ENCODE data around the gene DACH1.

DACH1 gene

DNA sequence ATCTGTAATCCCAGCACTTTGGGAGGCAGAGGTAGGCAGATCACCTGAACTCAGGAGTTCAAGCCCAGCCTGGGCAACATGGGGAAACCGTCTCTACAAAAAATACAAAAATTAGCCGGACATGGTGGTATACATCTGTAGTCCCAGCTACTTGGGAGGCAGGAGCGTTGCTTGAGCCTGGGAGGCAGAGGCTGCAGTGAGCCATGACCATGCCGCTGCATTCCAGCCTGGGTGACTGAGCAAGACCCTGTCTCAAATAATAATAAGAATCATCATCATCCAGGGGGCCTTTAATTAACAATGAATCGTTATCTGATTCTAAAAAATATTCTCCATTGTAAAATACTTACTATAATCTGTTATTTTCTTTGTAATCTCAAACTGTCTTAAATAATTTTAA, 283.4 kb downstream of the DACH1 start:
- DNase-seq (ENCODE audit: low read depth) = no peak

DNA sequence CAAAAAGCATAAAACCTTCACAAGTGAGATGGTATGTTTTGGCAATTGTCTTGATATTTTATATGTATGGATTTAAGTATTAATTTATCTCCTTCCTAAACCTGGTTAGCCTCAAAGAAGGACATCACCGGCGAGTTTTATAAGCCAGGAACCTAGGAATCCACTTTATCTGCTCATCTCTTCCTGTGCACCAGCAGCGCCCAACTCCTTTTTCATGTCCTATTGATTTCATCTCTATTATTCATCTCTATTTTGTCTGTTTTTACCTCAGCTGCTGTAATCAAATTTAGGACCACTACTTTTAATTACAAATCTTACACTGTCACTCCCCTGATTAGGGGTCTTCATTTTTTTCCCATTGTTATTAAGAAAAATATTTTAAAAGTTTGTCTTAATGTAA, 286.4 kb downstream of the DACH1 start:
- no peak for DNase-seq (ENCODE audit: low read depth)

DNA sequence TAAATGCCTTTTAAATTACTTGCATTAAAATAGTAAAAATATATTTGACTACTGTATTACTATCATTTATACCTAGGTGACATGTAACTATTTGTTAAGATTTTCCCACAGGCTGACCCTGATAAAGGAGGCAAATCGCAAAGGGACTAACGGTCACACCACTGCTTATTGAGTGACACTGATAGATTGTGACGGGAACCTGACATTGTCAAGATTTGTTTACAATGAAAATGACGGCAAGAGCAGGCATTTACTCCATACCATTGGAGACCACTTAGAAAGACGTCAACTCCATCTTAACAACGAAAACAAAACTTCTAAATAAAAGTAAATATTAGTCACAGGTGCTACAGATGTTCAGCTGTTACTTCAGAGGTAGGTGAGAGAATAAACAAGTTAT, 289.0 kb downstream of the DACH1 start:
- no peak for DNase-seq (ENCODE audit: low read depth)

DNA sequence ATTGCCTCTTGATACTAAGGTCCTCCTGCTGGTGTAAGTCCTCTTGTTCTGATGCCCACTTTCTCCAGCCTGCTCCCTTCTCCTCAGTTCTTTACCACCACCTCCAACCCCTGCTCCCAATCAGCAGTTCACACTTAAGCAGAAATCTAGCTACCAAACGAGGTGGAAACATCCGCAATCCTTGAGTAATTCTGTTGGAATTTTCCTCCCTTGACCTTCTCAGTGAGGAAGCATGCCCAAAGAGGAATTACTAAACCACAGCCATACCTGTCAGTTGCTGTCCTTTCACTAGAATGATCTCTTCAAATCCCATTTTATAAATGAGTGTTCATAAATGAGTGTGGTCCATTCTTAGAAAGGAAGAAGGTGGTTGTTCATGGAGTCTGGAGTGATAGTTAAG, 289.9 kb downstream of the DACH1 start:
- no peak for DNase-seq (ENCODE audit: low read depth)

DNA sequence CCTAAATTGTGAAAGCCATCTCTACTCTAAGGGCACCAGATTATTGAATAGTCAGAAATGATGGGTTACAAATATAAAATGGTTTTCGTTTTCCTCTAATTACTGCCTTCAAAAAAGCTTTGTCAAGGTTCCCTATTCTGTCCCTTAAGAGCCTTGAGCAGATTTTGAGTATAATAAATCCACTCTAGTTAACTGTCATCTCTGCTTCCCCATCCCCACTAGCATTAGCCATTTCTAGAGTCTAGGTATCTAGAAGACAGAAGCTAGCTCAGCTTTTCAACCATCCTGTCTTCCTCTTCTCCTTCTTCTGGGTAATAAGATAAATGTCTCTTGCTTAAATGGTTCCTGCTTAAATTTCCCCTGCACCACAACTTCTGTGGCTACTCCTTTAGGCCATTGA, 290.4 kb downstream of the DACH1 start:
- no peak for DNase-seq (ENCODE audit: low read depth)

DNA sequence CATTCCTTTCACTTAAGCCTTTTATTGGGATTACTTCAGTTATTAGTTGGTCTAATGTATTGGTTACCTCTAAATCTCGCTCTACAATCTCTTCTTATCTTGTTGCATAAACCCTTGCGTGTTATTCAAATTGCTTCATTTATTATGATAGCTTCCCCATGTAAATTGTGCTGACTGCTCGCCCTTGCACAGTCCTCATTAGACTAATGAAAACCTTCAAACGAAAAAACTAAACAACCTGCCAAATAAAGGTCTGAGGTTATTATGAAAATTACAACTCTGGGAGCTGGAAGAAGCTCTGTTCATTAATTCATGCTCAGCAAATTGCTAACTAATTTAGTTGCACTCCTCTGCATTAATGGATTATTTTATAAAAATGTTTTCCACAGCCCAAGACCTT, 320.1 kb downstream of the DACH1 start:
- DNase-seq (ENCODE audit: low read depth) = no peak

DNA sequence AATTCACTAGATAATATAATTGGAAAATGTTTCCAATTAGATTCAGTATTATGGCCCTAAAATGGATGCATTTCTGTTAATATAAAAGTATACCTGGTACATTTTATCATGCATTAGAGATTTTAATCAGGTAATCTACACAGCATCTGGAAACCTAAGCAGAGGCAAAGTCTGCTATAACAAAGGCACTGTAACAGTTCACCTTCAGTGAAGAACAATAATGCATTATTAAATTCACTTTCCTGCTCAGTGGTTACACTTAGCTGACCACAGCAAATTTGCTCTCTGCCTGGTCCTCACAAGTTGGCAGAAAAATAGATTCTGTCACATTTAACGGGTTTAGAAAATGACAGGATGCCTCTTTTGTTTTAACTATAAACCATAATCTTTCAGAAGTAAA, 326.9 kb downstream of the DACH1 start:
- DNase-seq (ENCODE audit: low read depth) = no peak

DNA sequence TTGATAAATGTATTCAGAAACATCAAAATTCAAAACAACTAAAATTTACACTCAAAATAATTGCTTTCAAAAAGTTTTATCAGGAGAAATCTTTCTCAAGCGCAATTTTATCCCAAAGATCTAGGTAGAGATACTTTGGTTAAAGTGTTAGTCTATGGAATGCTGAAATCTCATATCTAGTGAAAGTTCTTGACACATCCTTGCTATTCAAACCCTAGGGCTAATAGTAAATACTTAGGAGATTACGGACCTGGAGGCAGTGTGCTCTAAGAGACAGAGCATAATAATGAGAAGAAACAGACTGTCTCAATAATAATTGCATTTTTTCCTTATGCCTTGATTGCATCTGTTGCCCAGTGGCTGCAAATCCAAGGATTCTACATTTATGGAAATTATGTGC, 330.8 kb downstream of the DACH1 start:
- DNase-seq (ENCODE audit: low read depth) = no peak

DNA sequence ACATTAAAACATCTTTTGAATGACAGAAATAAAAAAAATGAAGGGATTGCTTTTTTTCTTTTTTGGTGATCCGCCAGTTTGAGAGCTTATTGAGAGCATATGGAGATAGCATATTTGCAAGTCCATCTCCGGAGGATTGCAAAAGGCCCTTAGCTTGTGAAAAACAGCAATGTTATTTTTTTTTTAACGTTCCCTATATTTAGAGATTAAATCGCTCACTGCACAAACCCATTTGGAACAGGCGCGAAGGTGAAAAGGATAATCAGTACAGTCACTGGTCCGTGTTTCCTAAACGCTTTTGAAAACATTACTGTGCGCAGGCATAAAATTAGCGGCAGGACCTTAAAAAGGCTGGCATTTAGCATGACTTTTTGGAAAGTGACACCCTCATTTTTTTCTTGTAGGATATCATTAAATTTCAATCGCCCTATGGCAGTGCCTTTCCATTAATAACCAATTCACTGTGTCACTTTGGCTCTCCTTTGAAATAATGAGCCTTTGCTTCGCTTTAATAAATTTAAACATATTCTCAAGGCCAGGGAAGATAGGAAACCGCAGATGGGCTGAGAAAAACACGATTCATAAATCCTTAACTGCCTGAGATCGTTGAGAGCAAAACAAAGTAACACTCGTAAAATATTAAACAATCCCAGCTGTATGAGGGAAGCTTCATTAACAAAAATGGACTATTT, 342.2 kb downstream of the DACH1 start:
- DNase-seq (ENCODE audit: low read depth) = no peak

DNA sequence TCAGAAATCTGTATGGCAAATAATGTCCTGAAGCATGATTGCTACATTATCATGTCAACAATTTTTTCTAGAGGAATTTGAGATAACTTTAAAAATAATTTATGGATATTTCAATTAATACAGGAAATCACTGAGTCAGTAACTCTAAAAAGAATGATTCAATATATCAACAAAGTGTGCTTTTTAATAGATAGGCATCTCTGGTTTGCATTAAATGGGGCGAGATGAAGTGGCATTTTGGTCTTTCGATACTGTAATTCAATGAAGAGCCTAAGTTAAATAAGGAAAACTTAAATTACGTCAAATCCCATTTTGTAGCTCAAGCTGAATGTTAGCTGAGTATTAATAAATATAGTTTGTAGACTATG, 342.8 kb downstream of the DACH1 start:
- DNase-seq (ENCODE audit: low read depth) = no peak

DNA sequence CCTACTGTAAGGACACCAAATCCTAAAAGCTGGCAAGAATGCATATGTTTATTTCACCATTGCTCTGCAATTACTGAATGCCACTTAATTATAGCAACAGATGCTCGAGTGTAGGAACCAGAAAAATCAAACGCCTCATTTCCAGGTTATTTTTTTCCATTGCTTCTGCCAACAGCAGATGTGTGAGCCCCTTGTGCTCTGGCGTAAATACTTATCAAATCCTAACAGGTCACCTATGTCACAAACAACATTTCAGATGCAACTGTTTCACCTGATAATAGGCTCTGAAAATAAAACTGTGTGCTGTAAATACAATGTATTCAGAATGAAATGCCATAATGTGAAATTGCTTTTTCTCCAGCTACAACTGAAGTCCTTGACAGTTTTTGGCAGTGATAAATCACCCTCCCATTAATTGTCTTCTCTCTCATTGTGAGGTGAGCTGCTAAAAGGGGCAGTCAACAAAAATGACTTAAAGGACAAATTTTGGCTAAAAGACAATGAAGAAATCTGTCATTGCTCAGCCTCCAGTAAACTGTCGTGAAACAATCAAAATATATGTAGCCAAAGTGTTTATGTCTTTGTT, 344.0 kb downstream of the DACH1 start:
- no peak for DNase-seq (ENCODE audit: low read depth)

DNA sequence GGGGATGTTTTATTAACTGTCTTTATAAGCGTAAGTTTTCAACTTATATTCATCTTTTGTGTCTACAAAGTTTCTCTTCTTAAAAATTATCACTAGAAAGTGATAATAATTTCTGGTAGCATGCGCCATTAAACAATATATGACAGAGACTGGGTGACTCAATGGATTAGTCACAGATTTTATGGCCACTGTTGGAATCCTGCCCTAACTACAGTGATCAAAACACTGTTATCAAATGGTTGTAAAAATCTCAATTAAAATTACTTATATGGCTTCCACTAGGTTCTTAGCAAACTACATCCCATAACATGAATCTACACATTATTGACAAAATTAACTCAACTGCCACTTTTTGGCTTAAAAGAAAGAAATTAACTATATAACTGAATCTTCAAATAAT, 350.0 kb downstream of the DACH1 start:
- no peak for DNase-seq (ENCODE audit: low read depth)

DNA sequence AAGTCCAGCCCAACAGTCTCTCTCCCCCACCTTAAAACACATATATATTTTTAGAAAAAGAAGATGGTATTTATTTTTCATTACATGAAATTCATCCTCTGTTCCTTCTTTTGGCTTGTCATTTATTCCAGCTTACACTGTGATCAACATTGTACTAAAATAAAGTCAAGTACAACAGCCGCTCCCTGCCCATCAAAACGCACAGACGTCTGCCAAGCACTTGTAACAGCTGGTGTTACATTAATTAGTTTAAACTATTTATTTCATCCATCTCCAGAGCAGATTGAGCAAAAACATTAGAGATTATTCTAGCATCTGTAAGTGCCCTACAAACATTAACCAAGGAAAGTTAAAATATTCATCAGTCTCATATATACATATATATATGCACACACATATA, 350.5 kb downstream of the DACH1 start:
- no peak for DNase-seq (ENCODE audit: low read depth)

DNA sequence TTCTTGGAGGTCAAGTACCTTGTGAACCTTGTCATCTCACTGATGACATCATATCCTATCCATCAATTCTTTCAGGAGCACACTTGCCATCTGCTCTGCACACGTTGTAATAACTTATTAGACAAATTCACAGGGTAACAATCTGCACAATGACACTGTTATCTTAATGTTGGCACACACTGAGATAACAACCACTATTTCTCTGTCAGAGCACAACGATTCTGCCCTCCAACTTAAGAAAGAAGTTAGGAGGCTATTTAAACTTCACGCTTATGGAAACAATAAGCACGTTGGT, 351.3 kb downstream of the DACH1 start:
- no peak for DNase-seq (ENCODE audit: low read depth)

DNA sequence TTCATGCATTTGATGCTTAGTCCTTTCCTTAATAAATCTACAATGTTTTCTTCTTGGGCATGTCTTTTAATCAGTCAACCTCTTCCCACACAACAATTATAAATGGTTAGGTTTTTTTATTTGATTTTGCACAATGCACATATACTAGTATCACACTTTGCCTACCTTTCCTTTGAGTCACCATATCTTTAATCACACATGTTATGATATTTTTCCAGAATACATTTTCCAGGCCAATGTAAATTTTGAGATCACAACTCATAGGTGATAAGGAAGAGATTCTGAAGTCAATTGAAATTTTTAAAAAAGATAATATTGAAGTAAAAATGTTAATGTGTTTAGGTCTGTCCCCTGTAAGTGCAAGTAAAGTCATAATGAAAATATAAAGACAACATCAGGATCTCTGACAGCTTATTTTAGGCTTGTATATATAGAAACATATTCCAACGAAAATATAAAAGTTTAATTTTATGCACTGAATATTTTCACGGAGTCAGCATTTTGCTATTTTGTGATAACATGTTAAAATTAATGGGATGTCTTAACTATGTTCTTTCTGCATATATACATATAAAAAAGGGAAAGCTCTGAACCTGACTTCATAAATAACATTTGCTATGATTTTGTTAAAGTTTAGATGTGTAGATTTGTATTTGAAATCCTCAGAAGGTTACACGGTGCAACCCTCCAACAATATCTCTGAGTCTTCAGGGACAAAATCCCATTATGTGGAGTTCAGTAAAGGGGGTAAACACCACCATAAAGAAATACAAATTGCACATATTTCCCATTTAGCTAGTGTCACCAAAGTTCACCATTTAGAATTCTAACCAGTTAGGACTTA, 351.9 kb downstream of the DACH1 start:
- no peak for DNase-seq (ENCODE audit: low read depth)

DNA sequence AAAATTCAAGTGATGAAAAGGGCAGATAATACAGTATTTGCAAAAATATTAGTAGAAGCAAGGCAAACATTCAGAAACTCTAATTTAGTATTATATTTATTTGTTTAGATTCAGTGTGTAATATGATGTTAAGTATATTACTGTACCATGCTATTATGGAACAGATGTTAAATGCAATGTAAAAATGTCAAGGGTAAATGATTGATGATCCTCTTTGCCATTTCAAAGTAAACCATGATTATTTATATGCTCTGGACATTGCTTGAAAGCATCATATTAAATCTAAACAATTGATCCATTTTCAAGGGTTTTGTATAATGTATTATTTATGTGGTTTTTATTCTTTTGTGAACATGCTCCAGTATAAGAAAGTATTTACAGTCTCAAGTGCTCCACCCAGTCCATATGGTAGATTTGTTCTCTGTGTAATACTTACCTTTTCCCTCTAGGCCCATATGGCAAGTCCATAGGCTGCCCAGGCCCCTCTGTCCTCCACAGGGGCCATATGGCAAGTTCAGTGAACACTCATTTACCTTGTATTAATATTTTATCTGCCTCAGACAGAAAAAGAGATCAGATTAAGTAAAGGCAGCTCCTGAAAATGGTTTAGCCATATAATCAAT, 353.5 kb downstream of the DACH1 start:
- no peak for DNase-seq (ENCODE audit: low read depth)

DNA sequence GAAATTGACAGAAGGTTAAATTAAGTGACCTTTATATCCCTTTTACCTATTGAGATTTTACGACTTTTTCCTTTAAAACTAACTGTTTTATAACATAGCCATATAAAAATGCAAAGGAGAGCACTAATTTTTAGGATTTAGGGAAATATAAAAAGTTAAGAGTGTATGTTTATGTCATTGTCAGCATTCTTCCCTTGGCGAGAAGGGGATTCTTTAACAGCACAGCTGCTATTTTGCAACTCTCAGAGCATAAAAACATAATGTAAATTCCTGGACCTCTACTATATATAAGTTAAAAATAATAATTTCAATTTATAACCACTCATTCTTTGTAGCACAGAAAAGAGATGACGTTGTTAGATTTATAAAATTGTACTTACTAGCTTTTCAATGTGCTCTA, 363.2 kb downstream of the DACH1 start:
- no peak for DNase-seq (ENCODE audit: low read depth)

DNA sequence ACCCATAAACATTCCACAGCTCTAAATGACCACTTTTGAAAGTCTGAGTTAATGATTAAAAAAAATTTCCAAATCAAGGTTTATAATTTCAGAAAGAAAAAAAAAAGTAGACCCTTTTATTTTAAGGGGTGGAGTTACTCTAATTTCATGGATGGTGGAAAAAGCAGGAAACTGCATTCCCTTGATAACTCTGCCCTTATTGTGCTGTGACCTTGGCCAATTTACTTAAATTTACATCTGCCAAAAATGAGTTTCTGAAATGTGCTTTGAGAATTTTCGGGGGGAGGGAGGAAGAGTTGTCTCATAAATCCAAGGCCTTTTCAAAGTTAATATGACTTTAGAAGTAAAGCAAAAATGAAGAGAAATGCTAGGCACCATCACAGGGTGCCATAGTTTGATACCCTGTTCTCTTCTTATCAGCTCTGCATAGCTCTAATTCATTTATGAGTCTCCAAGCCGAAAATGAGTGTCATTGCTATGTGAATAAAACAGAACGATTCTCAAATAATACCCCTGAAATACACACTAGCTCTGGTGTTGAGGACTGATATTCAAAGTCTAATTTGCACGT, 367.0 kb downstream of the DACH1 start:
- DNase-seq (ENCODE audit: low read depth) = no peak

DNA sequence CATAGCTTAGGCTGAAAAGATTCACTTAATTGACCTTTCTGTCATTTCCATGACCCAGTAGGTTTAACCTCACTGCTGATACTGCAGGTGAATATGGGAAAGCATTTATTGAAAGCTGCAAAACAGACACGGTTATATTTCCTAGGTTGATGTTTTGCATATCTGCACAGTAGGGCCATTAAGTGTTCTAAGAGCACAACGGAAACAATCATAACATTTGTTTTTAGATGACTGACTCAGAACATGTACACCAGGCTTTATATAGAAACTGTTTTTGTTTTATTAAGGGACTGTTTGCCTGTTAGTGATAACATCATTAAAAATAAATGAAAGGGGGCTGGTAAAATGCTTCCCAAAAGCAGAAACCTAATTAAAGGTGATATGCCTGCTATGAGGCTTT, 367.8 kb downstream of the DACH1 start:
- DNase-seq (ENCODE audit: low read depth) = no peak

DNA sequence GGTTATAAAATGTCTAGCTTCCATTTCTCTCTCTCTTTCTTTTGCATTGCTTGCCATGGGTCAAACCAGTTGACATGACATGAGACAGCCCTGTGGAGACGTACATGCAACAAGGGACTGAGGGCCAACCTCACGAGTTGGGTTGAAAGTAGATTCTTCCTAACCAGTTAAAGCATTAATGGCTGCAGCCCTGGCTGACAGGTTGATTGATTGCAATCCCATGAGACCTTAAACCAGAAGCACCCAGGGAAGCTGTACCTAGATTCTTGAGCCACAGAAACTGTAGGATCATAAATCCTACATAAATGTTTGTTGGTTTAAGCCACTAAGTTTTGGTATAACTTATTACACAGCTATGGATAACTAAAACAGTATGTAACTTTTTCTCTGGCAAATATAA, 373.8 kb downstream of the DACH1 start:
- DNase-seq (ENCODE audit: low read depth) = no peak

DNA sequence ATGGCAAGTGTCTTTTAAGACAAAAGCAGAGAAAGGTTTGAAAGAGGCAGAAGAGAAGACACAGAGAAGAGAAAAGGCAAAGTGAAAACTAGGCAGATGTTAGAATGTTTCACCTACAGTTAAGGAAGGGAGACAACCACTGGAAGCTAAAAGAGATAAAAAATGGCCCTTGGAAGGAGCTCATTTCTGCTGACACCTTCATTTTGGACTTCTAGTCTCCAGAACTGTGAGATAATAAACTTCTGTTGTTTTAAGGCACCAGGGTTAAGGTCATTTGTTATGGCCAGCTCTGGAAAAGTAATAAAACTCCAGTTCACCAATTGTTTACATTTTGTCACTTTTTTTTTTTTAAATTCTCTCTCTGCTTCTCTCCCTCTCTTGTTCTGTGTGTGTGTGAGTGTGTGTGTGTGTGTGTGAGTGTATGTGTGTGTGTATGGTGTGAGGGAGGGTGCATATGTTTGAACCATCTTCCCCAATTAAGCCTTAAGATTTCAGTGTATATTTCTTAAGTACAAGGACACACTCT, 374.6 kb downstream of the DACH1 start:
- no peak for DNase-seq (ENCODE audit: low read depth)

DNA sequence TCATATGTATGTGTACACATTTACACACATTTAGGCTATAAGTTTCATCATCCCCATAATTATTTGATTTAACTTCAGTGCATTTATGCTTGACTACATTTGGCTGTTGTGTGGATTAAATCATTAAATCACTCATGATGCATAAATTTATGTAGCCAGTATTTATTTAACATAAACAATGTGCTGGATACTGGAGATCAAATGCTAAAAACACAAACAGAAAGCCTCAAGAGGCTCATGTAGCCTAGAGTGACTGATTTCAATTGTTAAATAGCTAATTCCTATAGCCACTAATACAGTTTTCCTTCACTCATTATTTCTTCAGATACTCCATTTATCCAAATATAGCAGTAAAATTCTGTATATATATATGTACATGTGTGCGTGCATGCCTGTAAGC, 376.0 kb downstream of the DACH1 start:
- no peak for DNase-seq (ENCODE audit: low read depth)

DNA sequence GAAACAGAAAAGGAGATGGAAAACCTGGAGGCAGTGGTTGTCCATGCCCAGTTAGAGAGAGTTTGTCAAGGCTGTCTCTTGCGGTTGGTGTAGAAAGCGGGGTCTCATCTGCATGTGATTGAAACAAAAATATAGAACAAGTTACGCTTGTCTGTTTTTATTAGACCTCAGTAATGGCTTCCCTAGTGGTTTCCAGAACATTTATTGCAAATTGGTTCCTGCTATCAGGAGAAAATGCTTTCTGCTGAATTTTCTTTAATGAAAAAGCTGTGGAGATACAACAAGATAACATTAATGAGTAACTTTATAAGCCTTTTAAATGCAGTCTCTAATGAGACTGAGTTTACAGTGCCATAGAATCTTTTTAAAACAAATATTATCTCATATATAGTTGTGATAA, 378.0 kb downstream of the DACH1 start:
- DNase-seq (ENCODE audit: low read depth) = no peak

Data from activated T-cell treated with anti-CD3 and anti-CD28 coated beads for 48 hours (primary cell).